Left renal cortex interstitium (tissue), 4 donors: ENCODE data around the gene GJA9. TPM values are rescaled to one million over a fixed set of nuclear protein-coding genes. Genes with fewer than 3 reads are reported as not detected.

ENCODE experiments used
- DNase-seq, 4 donors: peaks; one replicate each; pipeline ENCODE4 v3.0.0-alpha.2; 2013; ENCODE audit warnings: low read depth in 4 of 4, low spot score in 2 of 4, missing footprints in 1 of 4
- polyA plus RNA-seq, 4 donors: library from polyadenylated mRNA; unstranded; fragments of 120-200 nt; gene quantifications; one replicate each; pipeline ENCODE4 v1.2.1, GENCODE V29; 2013; ENCODE audit not compliant: insufficient read length in 4 of 4

Gene GJA9
- polyA plus RNA-seq, 4 donors: 0.18 to 0.74 (median 0.38) TPM

GRCh38 chr1:38833146-38833545 lies 48.2 kb downstream of the GJA9 start:
- no peak for DNase-seq

DNA sequence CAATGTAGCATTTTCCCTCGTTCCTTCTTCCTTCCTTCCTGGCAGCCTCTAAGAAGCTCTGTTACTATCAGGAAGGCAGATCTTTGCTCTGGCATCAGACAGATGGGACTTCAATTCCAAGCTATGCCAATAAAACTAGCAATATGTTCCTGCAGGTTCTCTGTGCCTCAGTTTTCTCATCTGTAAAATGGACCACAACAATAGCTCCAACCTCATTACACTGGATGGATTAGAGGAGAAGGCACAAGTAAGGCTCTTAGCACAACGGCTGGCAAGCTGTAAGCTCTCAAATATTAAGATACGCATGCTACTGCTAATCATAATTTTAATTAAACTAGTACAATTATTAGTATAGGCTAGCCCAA lies 49.0 kb downstream of the GJA9 start:
- no peak for DNase-seq

DNA sequence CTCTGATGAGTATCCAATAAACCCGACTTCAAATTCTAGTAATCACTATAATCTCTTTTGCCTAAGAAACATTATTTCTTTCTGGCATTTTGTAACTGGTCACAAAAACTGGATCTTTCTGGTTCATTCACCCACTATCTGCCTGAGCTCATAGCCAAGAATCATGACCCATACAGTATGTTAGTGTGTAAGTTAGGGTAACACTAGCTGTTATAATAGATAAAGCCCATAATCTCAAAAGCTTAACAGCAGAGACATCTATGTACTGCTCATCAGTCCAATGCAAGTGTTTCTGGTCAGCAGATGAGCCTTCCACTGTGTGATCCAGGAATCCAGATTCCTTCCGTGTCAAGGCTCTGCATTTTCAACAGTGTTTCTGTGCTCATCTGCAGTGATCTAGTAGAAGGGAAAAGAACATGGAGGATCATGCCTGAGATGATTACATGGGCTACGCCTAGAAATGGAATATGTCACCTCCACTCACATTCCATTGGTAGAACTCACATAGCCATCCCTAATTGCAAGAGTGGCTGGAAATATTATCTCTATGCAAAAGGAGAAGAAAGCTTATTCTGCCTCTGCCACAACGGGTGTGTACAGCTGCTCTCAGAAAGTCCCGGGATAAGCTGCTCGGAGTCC lies 49.5 kb downstream of the GJA9 start:
- DNase-seq: no peak

DNA sequence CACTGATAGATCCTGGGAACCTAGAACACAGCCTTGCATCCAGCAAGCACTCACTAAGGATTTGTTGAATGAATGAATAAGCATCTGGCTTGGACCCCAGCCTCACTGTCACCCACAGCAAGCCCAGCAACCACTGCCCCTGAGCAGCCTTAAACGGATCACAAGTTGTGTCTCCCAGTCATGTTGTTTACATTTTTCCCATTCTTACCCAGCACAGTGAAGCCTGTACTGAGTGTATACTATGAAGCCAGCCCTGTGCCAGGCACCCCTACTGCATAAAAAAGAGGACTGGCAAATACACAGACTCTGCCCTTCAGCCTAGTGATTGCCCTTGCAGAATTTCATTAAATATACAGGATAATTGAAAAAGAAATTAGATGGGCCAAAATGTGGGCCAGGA lies 52.0 kb downstream of the GJA9 start:
- DNase-seq: no peak

DNA sequence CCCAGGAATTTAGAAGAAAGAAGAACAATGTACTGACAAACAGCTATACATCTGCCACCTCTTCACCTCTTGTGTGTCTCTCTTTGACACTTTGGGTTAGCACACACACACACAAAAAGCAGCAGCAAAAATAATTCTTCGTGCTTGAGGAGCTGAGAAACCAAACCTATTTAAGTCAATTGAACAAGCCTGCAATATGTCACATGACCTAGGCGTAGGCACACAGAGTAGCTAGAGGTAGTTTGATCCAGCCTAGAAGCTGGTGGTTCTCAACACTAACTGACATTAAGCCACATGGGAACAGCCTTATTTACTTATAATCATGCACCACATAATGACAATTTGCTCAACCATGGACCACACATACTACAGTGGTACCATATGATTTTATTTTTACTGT lies 54.1 kb downstream of the GJA9 start:
- DNase-seq: no peak

- DNase-seq: no peak
Measured at GRCh38 chr1:38826886-38827285, 54.5 kb downstream of the GJA9 start.

GRCh38 chr1:38826262-38826661 lies 55.1 kb downstream of the GJA9 start:
- no peak for DNase-seq

Other genes starting within 250 kb of the GJA9 start
- gene RRAGC, start 21.8 kb downstream of the GJA9 start, polyA plus RNA-seq: 10 to 100 TPM; 31.1 to 36.9 (median 32.7) TPM
- gene MYCBP, start 8.2 kb downstream of the GJA9 start, polyA plus RNA-seq: 10 to 100 TPM; 26.8 to 42.2 (median 34.7) TPM
- gene RHBDL2, start 60.2 kb upstream of the GJA9 start, polyA plus RNA-seq: 1 to 10 TPM in 2 of 4 donors, under 1 TPM in 2; 0.89 to 2.4 (median 1.3) TPM
- 100 to 1,000 TPM in 2 of 4 donors, 10 to 100 TPM in 2; 87.6 to 112 (median 101) TPM for gene AKIRIN1, start 109.7 kb upstream of the GJA9 start, polyA plus RNA-seq
- gene NDUFS5, start 144.8 kb upstream of the GJA9 start, polyA plus RNA-seq: 100 to 1,000 TPM; 242 to 337 (median 312) TPM